HEK293 (cell line): Measurements from ENCODE around the gene TBC1D4.

Source experiments
- CTCF ChIA-PET: fragments of 350-600 bp; formaldehyde crosslinking; extraction: SDS; loops from one replicate; lab custom pipeline; 2021; ENCODE audit warnings: antibody characterized with exemption; lab: Yijun Ruan, JAX
- POLR2A ChIA-PET: fragments of 300-600 bp; formaldehyde crosslinking; extraction: SDS; loops from one replicate; lab custom pipeline; 2020; ENCODE audit warnings: antibody characterized with exemption, inconsistent platforms; lab: Yijun Ruan, JAX
- H3K27ac ChIP-seq: fragments of 200-500 bp; sonication (Bioruptor generic); 2 replicates; pipeline ENCODE4 v1.5.1; 2014; ENCODE audit warnings: low read depth, low read length, control low read depth, inconsistent platforms; ENCODE audit errors: extremely low read depth
- H3K36me3 ChIP-seq, 2 experiments: fragments of 200-500 bp in 1 of 2; sonication (Bioruptor generic) in 1 of 2; 1 replicate in 1 of 2; 2 replicates in 1 of 2; pipeline ENCODE4 v1.5.1; 2014 to 2017; ENCODE audit warnings: inconsistent platforms in 2 of 2, low read length in 2 of 2; ENCODE audit not compliant: control insufficient read depth in 2 of 2, insufficient read depth in 1 of 2
- H3K4me1 ChIP-seq: fragments of 200-500 bp; sonication (Bioruptor generic); 2 replicates; pipeline ENCODE4 v1.5.1; 2014; ENCODE audit warnings: mild to moderate bottlenecking, low read length, inconsistent platforms; ENCODE audit not compliant: control insufficient read depth, insufficient read depth
- H3K4me3 ChIP-seq: 2 replicates; pipeline ENCODE4 v1.5.1; 2011; ENCODE audit warnings: low read depth, mild to moderate bottlenecking, control low read depth, low read length, moderate library complexity
- H3K9me3 ChIP-seq: fragments of 200-500 bp; sonication (Bioruptor generic); 2 replicates; pipeline ENCODE4 v1.5.1; 2014; ENCODE audit warnings: low read depth, low read length, inconsistent platforms; ENCODE audit not compliant: control insufficient read depth, insufficient read depth
- ATF2 ChIP-seq: fragments of 450-650 bp; formaldehyde crosslinking; IDR thresholded peaks from 2 replicates; pipeline ENCODE4 v1.5.1; 2016; ENCODE audit warnings: missing biosample characterization, missing genetic modification characterization, low read depth
- FEZF1 ChIP-seq: fragments of 450-650 bp; formaldehyde crosslinking; IDR thresholded peaks from 2 replicates; pipeline ENCODE4 v1.5.1; 2016; ENCODE audit warnings: missing biosample characterization, missing genetic modification characterization
- KLF1 ChIP-seq: fragments of 450-650 bp; formaldehyde crosslinking; IDR thresholded peaks from 2 replicates; pipeline ENCODE4 v1.5.1; 2016; ENCODE audit warnings: missing biosample characterization, missing genetic modification characterization
- KLF7 ChIP-seq: fragments of 450-650 bp; formaldehyde crosslinking; IDR thresholded peaks from 2 replicates; pipeline ENCODE4 v1.5.1; 2016; ENCODE audit warnings: missing biosample characterization, missing genetic modification characterization, borderline replicate concordance
- OVOL3 ChIP-seq: fragments of 450-650 bp; formaldehyde crosslinking; IDR thresholded peaks from 2 replicates; pipeline ENCODE4 v1.5.1; 2016; ENCODE audit warnings: missing biosample characterization, missing genetic modification characterization
- PATZ1 ChIP-seq: fragments of 450-650 bp; formaldehyde crosslinking; IDR thresholded peaks from 2 replicates; pipeline ENCODE4 v1.5.1; 2016; ENCODE audit warnings: missing biosample characterization, missing genetic modification characterization
- PRDM1 ChIP-seq: fragments of 450-650 bp; formaldehyde crosslinking; IDR thresholded peaks from 2 replicates; pipeline ENCODE4; 2016; ENCODE audit warnings: missing biosample characterization, missing genetic modification characterization
- PRDM6 ChIP-seq: fragments of 450-650 bp; formaldehyde crosslinking; IDR thresholded peaks from 2 replicates; pipeline ENCODE4 v1.5.1; 2017; ENCODE audit warnings: missing biosample characterization, missing genetic modification characterization
- RBAK ChIP-seq: fragments of 450-650 bp; formaldehyde crosslinking; IDR thresholded peaks from 2 replicates; pipeline ENCODE4 v1.5.1; 2016; ENCODE audit warnings: missing biosample characterization, missing genetic modification characterization
- TCF7L2 ChIP-seq: IDR thresholded peaks from 2 replicates; pipeline ENCODE4 v1.6.1; 2011; ENCODE audit warnings: low read depth, mild to moderate bottlenecking, inconsistent platforms, low read length, moderate library complexity, borderline replicate concordance
- TRIM28 ChIP-seq: IDR thresholded peaks from 2 replicates; pipeline ENCODE4 v1.6.1; 2011; ENCODE audit warnings: low read length, control low read depth, borderline replicate concordance
- ZBTB6 ChIP-seq: fragments of 450-650 bp; formaldehyde crosslinking; IDR thresholded peaks from 2 replicates; pipeline ENCODE4 v1.5.1; 2017; ENCODE audit warnings: missing biosample characterization, missing genetic modification characterization
- ZNF510 ChIP-seq: fragments of 450-650 bp; formaldehyde crosslinking; IDR thresholded peaks from 2 replicates; pipeline ENCODE4 v1.5.1; 2018; ENCODE audit warnings: mild to moderate bottlenecking, missing genetic modification characterization, missing biosample characterization; ENCODE audit not compliant: insufficient replicate concordance
- ZNF544 ChIP-seq: fragments of 450-650 bp; formaldehyde crosslinking; IDR thresholded peaks from 2 replicates; pipeline ENCODE4 v1.5.0; 2017; ENCODE audit warnings: missing biosample characterization, missing genetic modification characterization
- ZNF600 ChIP-seq: fragments of 450-650 bp; formaldehyde crosslinking; IDR thresholded peaks from 2 replicates; pipeline ENCODE4 v1.5.1; 2016; ENCODE audit warnings: missing biosample characterization, missing genetic modification characterization
- ZNF677 ChIP-seq: fragments of 450-650 bp; IDR thresholded peaks from 2 replicates; pipeline ENCODE4 v1.5.0; 2018; ENCODE audit warnings: missing biosample characterization, mild to moderate bottlenecking, missing genetic modification characterization, moderate library complexity
- ZNF701 ChIP-seq: fragments of 450-650 bp; formaldehyde crosslinking; IDR thresholded peaks from 2 replicates; pipeline ENCODE4 v1.5.1; 2016; ENCODE audit warnings: missing biosample characterization, missing genetic modification characterization
- ZNF768 ChIP-seq: fragments of 450-650 bp; formaldehyde crosslinking; IDR thresholded peaks from 2 replicates; pipeline ENCODE4 v1.5.1; 2018; ENCODE audit warnings: missing biosample characterization, mild to moderate bottlenecking, missing genetic modification characterization
- ZNF830 ChIP-seq: fragments of 450-650 bp; IDR thresholded peaks from 2 replicates; pipeline ENCODE4 v1.5.0; 2018; ENCODE audit warnings: missing biosample characterization, missing genetic modification characterization, low read depth, mild to moderate bottlenecking, moderate library complexity
- ZSCAN16 ChIP-seq: fragments of 450-650 bp; formaldehyde crosslinking; IDR thresholded peaks from 2 replicates; pipeline ENCODE4 v1.5.1; 2016; ENCODE audit warnings: missing biosample characterization, missing genetic modification characterization
- ZSCAN4 ChIP-seq: fragments of 450-650 bp; formaldehyde crosslinking; IDR thresholded peaks from 2 replicates; pipeline ENCODE4 v1.5.1; 2017; ENCODE audit warnings: missing biosample characterization, missing genetic modification characterization

Gene TBC1D4

GRCh38 chr13:75432811-75433244 is 49.1 kb downstream of the TBC1D4 start:
- no peaks in the 10 kb centered on the region for H3K9me3 ChIP-seq
- ChIA-PET CTCF (no interaction called here), POLR2A (no interaction called here)
- no peak overlapping the region for H3K4me3 ChIP-seq
- no peak overlapping the region for H3K27ac ChIP-seq
- no peaks in the 10 kb centered on the region for H3K36me3 ChIP-seq
- no peaks in the 10 kb centered on the region for H3K4me1 ChIP-seq
- TF ChIP-seq ZSCAN16 (no peak), OVOL3 (tag by site-specific recombination) (no peak), ZBTB6 (tag by site-specific recombination) (no peak), FEZF1 (tag by site-specific recombination) (0 out of 2 replicates have a peak, but pooled peaks have one; percentile 42), ZNF510 (tag by site-specific recombination) (no peak), ZNF768 (tag by site-specific recombination) (no peak), ZSCAN4 (tag by site-specific recombination) (no peak), KLF7 (tag by site-specific recombination) (no peak), PRDM1 (tag by site-specific recombination) (peak; percentile 70), PRDM6 (tag by site-specific recombination) (no peak), ZNF677 (tag by site-specific recombination) (no peak), ZNF544 (no peak), KLF1 (no peak), ZNF830 (tag by site-specific recombination) (no peak), TCF7L2 (no peak), RBAK (tag by site-specific recombination) (no peak), PATZ1 (tag by site-specific recombination) (no peak), ZNF600 (0 out of 2 replicates have a peak, but pooled peaks have one; percentile 34)

- no peak overlapping the region for H3K4me3 ChIP-seq
- H3K27ac ChIP-seq = no peak overlapping the region
- CTCF ChIA-PET = interaction anchor here (0.6 to 1.9 kb wide), 2 partner anchors 14 to 58 kb away, joined by 4 to 7 read pairs; no protein-coding TSS in a partner anchor
- no peaks in the 10 kb centered on the region for H3K4me1 ChIP-seq
- TF ChIP-seq KLF7 (tag by site-specific recombination) (no peak), ATF2 (tag by site-specific recombination) (no peak), ZNF701 (tag by site-specific recombination) (no peak), ZBTB6 (tag by site-specific recombination) (peak; percentile 61), TRIM28 (peak; percentile 17; the same call in 1 of the 2 replicates)
- H3K36me3 ChIP-seq = no peaks in the 10 kb centered on the region
- POLR2A ChIA-PET = interaction anchor here (0.6 kb wide), 1 partner anchor 10 kb away, joined by 4 read pairs; no protein-coding TSS in a partner anchor
- no peaks in the 10 kb centered on the region for H3K9me3 ChIP-seq
Measured at GRCh38 chr13:75432045-75432444, 49.9 kb downstream of the TBC1D4 start.
